GM12878 (cell line): ENCODE data around the gene ZNF688. TPM values are rescaled to one million over a fixed set of nuclear protein-coding genes. Genes with fewer than 3 reads are reported as not detected.

Experiments
- ATAC-seq: fragments of 200-7000 bp; cut with Tn5 transposase; 3 replicates; pipeline ENCODE4 v1.9.1; 2020; ENCODE audit warnings: mild to moderate bottlenecking, moderate library complexity
- BruUV-seq: library from RNA; stranded (reverse); fragments of 400-500 nt; replicated peaks from 2 replicates; lab custom pipeline; 2021; lab: Mats Ljungman, UMichigan
- CTCF ChIA-PET: fragments of 300-600 bp; sonication (Branson Sonifier 250); formaldehyde crosslinking; extraction: SDS; loops from one replicate; lab custom pipeline; 2021; ENCODE audit warnings: inconsistent platforms; lab: Yijun Ruan, JAX
- POLR2A ChIA-PET: fragments of 350-600 bp; formaldehyde crosslinking; extraction: SDS; loops from one replicate; lab custom pipeline; 2021; ENCODE audit warnings: inconsistent platforms; lab: Charles Lee
- RAD21 ChIA-PET: fragments of 300-600 bp; sonication (Branson Sonifier 250); formaldehyde crosslinking; loops from one replicate; lab custom pipeline; 2023; ENCODE audit warnings: antibody characterized with exemption; ENCODE audit not compliant: unreplicated experiment; lab: Charles Lee
- SMC1A ChIA-PET: fragments of 300-600 bp; sonication (Branson Sonifier 250); formaldehyde crosslinking; loops from one replicate; lab custom pipeline; 2023; ENCODE audit not compliant: unreplicated experiment, uncharacterized antibody; lab: Charles Lee
- DNase-seq: peaks from one replicate; pipeline ENCODE4 v3.0.0-alpha.2; 2011; ENCODE audit warnings: low read depth, low spot score
- FAIRE-seq: peaks from 3 replicates; lab custom pipeline; 2011; peaks lifted over from hg19 to GRCh38; lab: Jason Lieb, UNC
- H2AFZ ChIP-seq: 2 replicates; pipeline ENCODE4 v1.6.0; 2011; ENCODE audit warnings: low read depth, low read length, control low read depth; ENCODE audit not compliant: control insufficient read depth
- H3K27ac ChIP-seq: 2 replicates; pipeline ENCODE4 v1.5.1; 2011; ENCODE audit warnings: control low read depth; ENCODE audit not compliant: control insufficient read depth, insufficient read depth
- H3K27me3 ChIP-seq, 2 experiments: replicated peaks in 1 of 2; 2 replicates each; pipeline versions ENCODE4 v1.6.0 to v1.6.1; 2011; ENCODE audit warnings: low read length in 1 of 2; ENCODE audit not compliant: control insufficient read depth in 2 of 2, insufficient read depth in 2 of 2
- H3K36me3 ChIP-seq, 2 experiments: 2 replicates each; pipeline ENCODE4 v1.5.1; 2011; ENCODE audit warnings: low read length in 1 of 2; ENCODE audit not compliant: control insufficient read depth in 2 of 2, insufficient read depth in 2 of 2
- H3K4me1 ChIP-seq: 2 replicates; pipeline ENCODE4 v1.6.1; 2011; ENCODE audit warnings: mild to moderate bottlenecking, low read length, moderate library complexity, mixed read lengths; ENCODE audit not compliant: control insufficient read depth, insufficient read depth
- H3K4me2 ChIP-seq: 2 replicates; pipeline ENCODE4 v1.6.0; 2011; ENCODE audit warnings: control low read depth; ENCODE audit not compliant: control insufficient read depth, insufficient read depth
- H3K4me3 ChIP-seq: fragments of 200-600 bp; sonication (generic); 2 replicates; pipeline ENCODE4 v1.5.1; 2016
- H3K79me2 ChIP-seq: 2 replicates; pipeline ENCODE4 v1.6.0; 2011; ENCODE audit warnings: low read length; ENCODE audit not compliant: control insufficient read depth, insufficient read depth
- H3K9ac ChIP-seq: 2 replicates; pipeline ENCODE4 v1.8.0; 2011; ENCODE audit warnings: low read length, control low read depth, mixed read lengths; ENCODE audit not compliant: control insufficient read depth, insufficient read depth
- H3K9me3 ChIP-seq: replicated peaks from 3 replicates; pipeline ENCODE4 v1.5.1; 2011; ENCODE audit warnings: mild to moderate bottlenecking, low read length; ENCODE audit not compliant: control insufficient read depth, insufficient read depth
- H4K20me1 ChIP-seq: 2 replicates; pipeline ENCODE4 v1.6.0; 2011; ENCODE audit not compliant: control insufficient read depth, insufficient read depth
- E2F4 ChIP-seq: IDR thresholded peaks from 2 replicates; pipeline ENCODE4 v1.6.1; 2012; ENCODE audit warnings: low read depth, low read length, improper control_type of control experiment
- IKZF2 ChIP-seq, 2 experiments: fragments of 450-650 bp; IDR thresholded peaks; 2 replicates each; pipeline ENCODE4 v1.6.1; 2017; ENCODE audit warnings: mild to moderate bottlenecking in 2 of 2, moderate library complexity in 2 of 2
- WGBS: methylation state at CpG from one replicate; pipeline ENCODE4 v1.1.6; 2016; ENCODE audit warnings: low lambda C conversion rate; ENCODE audit not compliant: insufficient replicate concordance, insufficient coverage; ENCODE audit errors: missing lambda C conversion rate; 5-methylcytosine and 5-hydroxymethylcytosine counted together
- in situ Hi-C: fragments of 300-500 bp; cut with MboI; formaldehyde crosslinking; loops from 9 replicates; pipeline ENCODE4 v1.14.3; 2018; ENCODE audit warnings: mixed read lengths
- intact Hi-C: fragments of 100-400 bp; cut with micrococcal nuclease; formaldehyde crosslinking; loops from one replicate; pipeline ENCODE4 v1.14.2; 2022; ENCODE audit not compliant: unreplicated experiment
- polyA plus RNA-seq, 11 experiments: library from polyadenylated mRNA; depleted of rRNA in 4 of 11; unstranded in 6 of 11; stranded (reverse) in 5 of 11; fragments of >200 nt; fragmentation: Nextera tagmentation in 4 of 11; fragmentation: Illumina TruSeq in 1 of 11; extraction: Ambion mirVana in 4 of 11; extraction: Trizol in 1 of 11; gene quantifications; 1 replicate in 1 of 11; 2 replicates in 10 of 11; pipeline versions ENCODE4 v1.2.1 to v1.2.3, GENCODE V29; 2011 to 2016; ENCODE audit warnings: inconsistent platforms in 2 of 11, missing spikeins in 2 of 11, low read depth in 1 of 11
- total RNA-seq, 4 experiments: library from RNA; depleted of rRNA in 3 of 4; stranded (reverse); fragments of >200 nt in 3 of 4; fragmentation: Illumina TruSeq in 1 of 4; extraction: Trizol in 1 of 4; gene quantifications; 2 replicates each; pipeline versions ENCODE4 v1.2.1 to v1.2.3, GENCODE V29; 2013 to 2021
- TF ChIP-seq, protein P1 (sequence below): IDR thresholded peaks from 2 replicates; pipeline ENCODE4 v1.6.1; 2012; ENCODE audit warnings: mild to moderate bottlenecking, low read depth, low read length

ZNF688 gene
- total and polyA plus RNA-seq, 10 of the 15 experiments (the other 5 are each of a cell fraction or from before 2014, with no cell fraction given), result 0.14 to 17.4 (median 10.6) TPM

GRCh38 chr16:30570636-30571444, 674 bp downstream of the ZNF688 start:
- no TSS peak for BruUV-seq
- Histone ChIP-seq H3K36me3 (no peaks in the 10 kb centered on the region; a peak in 1 of 4 replicates), H3K27ac (peak overlapping the region; percentile 93), H3K4me2 (peak overlapping the region; percentile 99), H3K79me2 (peaks cover 11% of the 10 kb centered on the region), H3K9ac (peak overlapping the region; percentile 90), H3K9me3 (no peaks in the 10 kb centered on the region), H3K4me1 (peaks cover 27% of the 10 kb centered on the region), H3K4me3 (peak overlapping the region; percentile 81), H4K20me1 (no peaks in the 10 kb centered on the region), H2AFZ (peak overlapping the region; percentile 71), H3K27me3 (no peaks in the 10 kb centered on the region)
- in situ Hi-C loops, result no loop called here
- intact Hi-C loops, result loop anchor here (10.0 kb wide), 1 partner anchor 84 kb away; the partner anchor contains the start of genes FBRS and PRR14
- CTCF ChIA-PET, result interaction anchor here (0.6 to 3.1 kb wide), 7 partner anchors 9 to 47 kb away, joined by 3 to 13 read pairs (median 4); partner anchors contain the start of genes ZNF689 and ZNF764
- no peak for DNase-seq
- TF ChIP-seq IKZF2 (IDR thresholded peaks at IDR 0.05), result peak; percentile 31 to 39; a peak in 2 of 4 replicates
- TF ChIP-seq E2F4, result no peak
- TF ChIP-seq, protein P1, sequence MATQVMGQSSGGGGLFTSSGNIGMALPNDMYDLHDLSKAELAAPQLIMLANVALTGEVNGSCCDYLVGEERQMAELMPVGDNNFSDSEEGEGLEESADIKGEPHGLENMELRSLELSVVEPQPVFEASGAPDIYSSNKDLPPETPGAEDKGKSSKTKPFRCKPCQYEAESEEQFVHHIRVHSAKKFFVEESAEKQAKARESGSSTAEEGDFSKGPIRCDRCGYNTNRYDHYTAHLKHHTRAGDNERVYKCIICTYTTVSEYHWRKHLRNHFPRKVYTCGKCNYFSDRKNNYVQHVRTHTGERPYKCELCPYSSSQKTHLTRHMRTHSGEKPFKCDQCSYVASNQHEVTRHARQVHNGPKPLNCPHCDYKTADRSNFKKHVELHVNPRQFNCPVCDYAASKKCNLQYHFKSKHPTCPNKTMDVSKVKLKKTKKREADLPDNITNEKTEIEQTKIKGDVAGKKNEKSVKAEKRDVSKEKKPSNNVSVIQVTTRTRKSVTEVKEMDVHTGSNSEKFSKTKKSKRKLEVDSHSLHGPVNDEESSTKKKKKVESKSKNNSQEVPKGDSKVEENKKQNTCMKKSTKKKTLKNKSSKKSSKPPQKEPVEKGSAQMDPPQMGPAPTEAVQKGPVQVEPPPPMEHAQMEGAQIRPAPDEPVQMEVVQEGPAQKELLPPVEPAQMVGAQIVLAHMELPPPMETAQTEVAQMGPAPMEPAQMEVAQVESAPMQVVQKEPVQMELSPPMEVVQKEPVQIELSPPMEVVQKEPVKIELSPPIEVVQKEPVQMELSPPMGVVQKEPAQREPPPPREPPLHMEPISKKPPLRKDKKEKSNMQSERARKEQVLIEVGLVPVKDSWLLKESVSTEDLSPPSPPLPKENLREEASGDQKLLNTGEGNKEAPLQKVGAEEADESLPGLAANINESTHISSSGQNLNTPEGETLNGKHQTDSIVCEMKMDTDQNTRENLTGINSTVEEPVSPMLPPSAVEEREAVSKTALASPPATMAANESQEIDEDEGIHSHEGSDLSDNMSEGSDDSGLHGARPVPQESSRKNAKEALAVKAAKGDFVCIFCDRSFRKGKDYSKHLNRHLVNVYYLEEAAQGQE, result peak; percentile 71
- WGBS, result 32% methylated on average over 22 of the region's 22 CpGs
- ATAC-seq, result no peak
- POLR2A ChIA-PET, result interaction anchor here (0.7 to 3.1 kb wide), 9 partner anchors 9 to 141 kb away, joined by 3 to 31 read pairs (median 6); partner anchors contain the start of genes DCTPP1, ZNF747 and ZNF764
- RAD21 ChIA-PET, result interaction anchor here (0.8 to 3.3 kb wide), 7 partner anchors 13 to 141 kb away, joined by 4 to 28 read pairs (median 8); partner anchors contain the start of genes DCTPP1, ZNF747, ZNF764 and ZNF785
- no peak for FAIRE-seq
- SMC1A ChIA-PET, result interaction anchor here (0.7 to 1.8 kb wide), 5 partner anchors 11 to 151 kb away, joined by 3 to 4 read pairs (median 3); partner anchors contain the start of gene DCTPP1
